Stimulated activated CD8-positive, alpha-beta memory T cell treated with anti-CD3 and anti-CD28 coated beads, Interleukin-7, amount 100 ng/mL, for 48 hours (primary cell): Measurements from ENCODE around the gene TRIAP1.
"Not testable (repeated sequence)": the region's sequence is repeated elsewhere in the genome, so short reads cannot be mapped to it uniquely, and the experiment has no call there.

Experiments
- DNase-seq, 2 donors: peaks; one replicate each; pipeline ENCODE4 v3.0.0-alpha.2; 2020; ENCODE audit warnings: low read depth in 1 of 2; ENCODE audit errors: extremely low read depth in 1 of 2

TRIAP1 gene

GRCh38 chr12:120445911-120446843, at the start of gene TRIAP1, which contains the start of gene GATC:
TSS of gene TRIAP1 (minus strand) at chr12:120446384. CDS start at chr12:120446372, 12 bp downstream.
TSS of gene GATC (plus strand) at chr12:120446444. CDS start at chr12:120446481, 37 bp downstream.
- DNase-seq: peak; percentile 73 to 85

GRCh38 chr12:120495186-120495730, 49.1 kb upstream of the TRIAP1 start:
- no peak for DNase-seq

- DNase-seq: no peak
Observed at GRCh38 chr12:120490833-120491512, 44.8 kb upstream of the TRIAP1 start.

GRCh38 chr12:120490325-120490724, 44.1 kb upstream of the TRIAP1 start:
- DNase-seq: no peak

- DNase-seq: no peak
Observed at GRCh38 chr12:120489018-120489417, 42.8 kb upstream of the TRIAP1 start.

GRCh38 chr12:120488057-120488640, 42.0 kb upstream of the TRIAP1 start:
- DNase-seq: no peak

GRCh38 chr12:120487552-120487951, 41.4 kb upstream of the TRIAP1 start:
- DNase-seq: not testable (repeated sequence)

- no peak for DNase-seq
Observed at GRCh38 chr12:120485961-120486881, 40.0 kb upstream of the TRIAP1 start.

GRCh38 chr12:120483621-120484020, 37.4 kb upstream of the TRIAP1 start:
- DNase-seq: no peak

GRCh38 chr12:120481022-120481767, 35.0 kb upstream of the TRIAP1 start:
- DNase-seq: no peak

GRCh38 chr12:120480211-120480610, 34.0 kb upstream of the TRIAP1 start:
- DNase-seq: no peak

- no peak for DNase-seq
Observed at GRCh38 chr12:120479458-120479857, 33.3 kb upstream of the TRIAP1 start.

- DNase-seq: no peak
Observed at GRCh38 chr12:120475643-120476042, 29.5 kb upstream of the TRIAP1 start.

GRCh38 chr12:120474616-120474960, 28.4 kb upstream of the TRIAP1 start:
- DNase-seq: no peak

- no peak for DNase-seq
Observed at GRCh38 chr12:120473807-120474615, 27.8 kb upstream of the TRIAP1 start.

- no peak for DNase-seq
Observed at GRCh38 chr12:120472521-120472920, 26.3 kb upstream of the TRIAP1 start.

- no peak for DNase-seq
Observed at GRCh38 chr12:120470150-120470784, 24.1 kb upstream of the TRIAP1 start.

GRCh38 chr12:120469450-120470149, 23.4 kb upstream of the TRIAP1 start, which contains the start of gene SRSF9:
TSS of gene SRSF9 (minus strand) at chr12:120469748. CDS start at chr12:120469609, 139 bp downstream.
- peak; percentile 91 to 94 for DNase-seq
